Activated CD4-positive, alpha-beta memory T cell treated with anti-CD3 and anti-CD28 coated beads for 36 hours (primary cell): ENCODE results near the gene B3GNT8. TPM values are rescaled to one million over a fixed set of nuclear protein-coding genes. Genes with fewer than 3 reads are reported as not detected.

Experiments used
- CTCF ChIA-PET: fragments of 350-600 bp; sonication (Branson Sonifier 250); formaldehyde crosslinking; loops from one replicate; lab custom pipeline; 2021; ENCODE audit warnings: antibody characterized with exemption, inconsistent platforms; lab: Charles Lee
- POLR2A ChIA-PET: fragments of 350-600 bp; sonication (Branson Sonifier 250); formaldehyde crosslinking; loops from one replicate; lab custom pipeline; 2021; ENCODE audit warnings: antibody characterized with exemption; lab: Charles Lee
- DNase-seq: peaks from one replicate; pipeline ENCODE4 v3.0.0-alpha.2; 2020
- H3K27ac Mint-ChIP-seq: one replicate; pipeline ENCODE4 v1.8.0; 2021; ENCODE audit warnings: mixed read lengths
- H3K27me3 Mint-ChIP-seq: one replicate; pipeline ENCODE4 v1.8.0; 2021; ENCODE audit warnings: mixed read lengths
- H3K36me3 Mint-ChIP-seq: one replicate; pipeline ENCODE4 v1.8.0; 2021; ENCODE audit warnings: mixed read lengths
- H3K4me1 Mint-ChIP-seq: one replicate; pipeline ENCODE4 v1.8.0; 2021; ENCODE audit warnings: low read depth, mixed read lengths
- H3K4me3 Mint-ChIP-seq: one replicate; pipeline ENCODE4 v1.8.0; 2021; ENCODE audit warnings: mild to moderate bottlenecking, mixed read lengths
- H3K9me3 Mint-ChIP-seq: one replicate; pipeline ENCODE4 v1.8.0; 2021; ENCODE audit warnings: mixed read lengths
- intact Hi-C: fragments of 100-400 bp; cut with micrococcal nuclease; formaldehyde crosslinking; loops from one replicate; pipeline ENCODE4 v1.15.1; 2023
- total RNA-seq, 2 experiments: library from RNA; stranded (reverse); gene quantifications; one replicate each; pipeline ENCODE4 v1.2.3, GENCODE V29; 2021

The B3GNT8 gene
- total RNA-seq, 2 experiments from 2014 or later = 0.55 to 0.68 TPM

DNA sequence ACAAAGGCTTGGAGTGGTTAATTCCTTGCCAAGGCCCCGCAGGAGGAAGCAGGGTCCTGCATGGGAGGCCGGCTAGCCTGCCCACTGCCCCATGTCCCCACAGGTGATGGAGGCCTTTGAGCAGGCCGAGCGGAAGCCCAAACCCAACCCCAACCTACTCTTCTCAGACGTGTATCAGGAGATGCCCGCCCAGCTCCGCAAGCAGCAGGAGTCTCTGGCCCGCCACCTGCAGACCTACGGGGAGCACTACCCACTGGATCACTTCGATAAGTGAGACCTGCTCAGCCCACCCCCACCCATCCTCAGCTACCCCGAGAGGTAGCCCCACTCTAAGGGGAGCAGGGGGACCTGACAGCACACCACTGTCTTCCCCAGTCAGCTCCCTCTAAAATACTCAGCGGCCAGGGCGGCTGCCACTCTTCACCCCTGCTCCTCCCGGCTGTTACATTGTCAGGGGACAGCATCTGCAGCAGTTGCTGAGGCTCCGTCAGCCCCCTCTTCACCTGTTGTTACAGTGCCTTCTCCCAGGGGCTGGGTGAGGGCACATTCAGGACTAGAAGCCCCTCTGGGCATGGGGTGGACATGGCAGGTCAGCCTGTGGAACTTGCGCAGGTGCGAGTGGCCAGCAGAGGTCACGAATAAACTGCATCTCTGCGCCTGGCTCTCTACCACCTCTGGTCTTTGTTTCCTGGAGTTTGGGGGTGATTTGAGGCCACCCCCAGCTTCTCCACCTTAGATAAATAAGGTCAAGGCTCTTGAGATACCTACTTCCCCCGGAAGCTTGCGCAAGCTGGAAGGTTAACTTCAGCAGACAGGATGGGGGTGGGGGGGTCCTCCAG is 2.6 kb downstream of the B3GNT8 start:
- Mint-ChIP-seq H3K27ac (no peak overlapping the region), H3K36me3 (peaks cover 9% of the 10 kb centered on the region), H3K9me3 (no peaks in the 10 kb centered on the region), H3K4me3 (no peak overlapping the region), H3K4me1 (peaks cover 21% of the 10 kb centered on the region), H3K27me3 (no peaks in the 10 kb centered on the region)
- ChIA-PET POLR2A (interaction anchor here (0.6 kb wide), 1 partner anchor 126 kb away, joined by 3 read pairs; no protein-coding TSS in a partner anchor), CTCF (interaction anchor here (0.7 kb wide), 1 partner anchor 256 kb away, joined by 3 read pairs; no protein-coding TSS in a partner anchor)
- no peak for DNase-seq
- intact Hi-C loops = no loop called here

DNA sequence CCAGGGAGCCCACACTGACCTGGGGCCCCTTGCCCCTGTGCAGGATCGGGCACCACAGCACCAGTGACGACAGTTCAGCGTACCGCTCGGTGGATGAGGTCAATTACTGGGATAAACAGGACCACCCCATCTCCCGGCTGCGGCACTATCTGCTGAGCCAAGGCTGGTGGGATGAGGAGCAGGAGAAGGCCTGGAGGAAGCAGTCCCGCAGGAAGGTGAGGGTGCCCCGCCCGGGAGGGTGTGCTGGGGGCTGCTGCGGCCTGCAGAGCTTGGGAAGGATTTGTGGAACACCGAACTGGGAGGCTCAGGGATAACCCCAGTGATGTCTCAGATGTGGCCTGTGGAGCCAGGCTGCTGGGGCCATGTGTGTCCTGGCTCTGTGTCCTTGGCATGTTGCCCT is 4.2 kb downstream of the B3GNT8 start:
- Mint-ChIP-seq H3K9me3 (no peaks in the 10 kb centered on the region), H3K36me3 (peaks cover 16% of the 10 kb centered on the region), H3K4me3 (no peak overlapping the region), H3K27ac (no peak overlapping the region), H3K4me1 (peaks cover 12% of the 10 kb centered on the region), H3K27me3 (no peaks in the 10 kb centered on the region)
- intact Hi-C loops = no loop called here
- DNase-seq = no peak
- CTCF ChIA-PET = no interaction called here
- POLR2A ChIA-PET = no interaction called here

DNA sequence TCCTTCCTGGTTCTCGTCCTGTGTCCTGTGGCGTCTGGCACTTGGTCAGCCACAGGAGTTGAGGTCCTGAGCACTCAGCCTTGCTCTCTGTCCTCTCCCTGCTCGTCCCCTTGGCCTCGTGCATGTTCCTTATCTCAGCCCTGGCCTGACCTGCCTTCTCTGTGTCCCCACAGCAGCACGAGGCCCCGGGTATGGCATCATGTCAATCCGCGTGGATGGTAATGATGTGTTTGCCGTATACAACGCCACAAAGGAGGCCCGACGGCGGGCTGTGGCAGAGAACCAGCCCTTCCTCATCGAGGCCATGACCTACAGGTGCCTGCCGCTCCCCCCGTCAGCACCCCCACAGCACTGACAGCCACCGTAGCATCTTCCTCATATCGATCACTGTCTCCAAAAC is 4.7 kb downstream of the B3GNT8 start:
- Mint-ChIP-seq H3K27me3 (no peaks in the 10 kb centered on the region), H3K36me3 (peaks cover 16% of the 10 kb centered on the region), H3K9me3 (no peaks in the 10 kb centered on the region), H3K4me1 (peaks cover 7% of the 10 kb centered on the region), H3K4me3 (no peak overlapping the region), H3K27ac (no peak overlapping the region)
- CTCF ChIA-PET = no interaction called here
- no peak for DNase-seq
- POLR2A ChIA-PET = no interaction called here
- intact Hi-C loops = no loop called here

DNA sequence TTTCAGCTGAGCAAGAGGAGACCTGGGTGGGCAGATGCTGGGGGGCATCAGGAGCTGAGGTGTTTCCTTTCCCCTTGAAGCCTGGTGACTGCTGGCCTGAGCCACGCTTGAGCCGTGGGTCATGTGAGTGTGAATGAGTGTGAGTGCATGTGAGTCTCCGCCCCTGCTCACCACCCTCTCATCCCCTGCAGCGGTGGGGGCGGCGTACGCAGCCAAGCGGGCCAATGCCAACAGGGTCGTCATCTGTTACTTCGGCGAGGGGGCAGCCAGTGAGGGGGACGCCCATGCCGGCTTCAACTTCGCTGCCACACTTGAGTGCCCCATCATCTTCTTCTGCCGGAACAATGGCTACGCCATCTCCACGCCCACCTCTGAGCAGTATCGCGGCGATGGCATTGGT is 5.2 kb downstream of the B3GNT8 start:
- ChIA-PET POLR2A (no interaction called here), CTCF (no interaction called here)
- DNase-seq = no peak
- intact Hi-C loops = no loop called here
- no peak overlapping the region for H3K27ac Mint-ChIP-seq
- no peaks in the 10 kb centered on the region for H3K27me3 Mint-ChIP-seq
- no peaks in the 10 kb centered on the region for H3K9me3 Mint-ChIP-seq
- no peak overlapping the region for H3K4me3 Mint-ChIP-seq
- peaks cover 16% of the 10 kb centered on the region for H3K36me3 Mint-ChIP-seq
- H3K4me1 Mint-ChIP-seq = peaks cover 5% of the 10 kb centered on the region

DNA sequence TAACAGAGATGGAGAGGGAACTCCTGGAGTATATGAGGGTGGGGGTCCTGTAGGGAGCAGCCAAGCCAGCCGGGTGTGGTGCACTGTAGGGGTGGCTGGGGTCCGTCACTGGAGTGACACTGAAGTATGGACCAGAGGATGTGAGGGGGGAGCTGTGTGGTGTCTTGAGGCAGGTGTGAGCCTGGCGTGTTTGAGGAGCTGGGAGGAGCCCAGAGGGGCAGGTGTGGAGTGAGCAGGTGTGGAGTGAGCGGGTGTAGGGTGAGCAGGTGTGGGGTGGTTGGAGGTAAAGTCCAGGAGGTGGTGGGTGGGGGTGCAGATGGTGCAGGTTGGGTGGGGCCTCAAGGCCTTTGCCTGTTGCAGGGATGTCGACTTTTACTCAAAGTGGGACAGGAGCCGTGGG is 5.9 kb downstream of the B3GNT8 start:
- Mint-ChIP-seq H3K4me3 (no peak overlapping the region), H3K9me3 (no peaks in the 10 kb centered on the region), H3K36me3 (peaks cover 16% of the 10 kb centered on the region), H3K27me3 (no peaks in the 10 kb centered on the region), H3K27ac (no peak overlapping the region), H3K4me1 (peaks cover 2% of the 10 kb centered on the region)
- DNase-seq = no peak
- ChIA-PET POLR2A (no interaction called here), CTCF (no interaction called here)
- intact Hi-C loops = no loop called here

DNA sequence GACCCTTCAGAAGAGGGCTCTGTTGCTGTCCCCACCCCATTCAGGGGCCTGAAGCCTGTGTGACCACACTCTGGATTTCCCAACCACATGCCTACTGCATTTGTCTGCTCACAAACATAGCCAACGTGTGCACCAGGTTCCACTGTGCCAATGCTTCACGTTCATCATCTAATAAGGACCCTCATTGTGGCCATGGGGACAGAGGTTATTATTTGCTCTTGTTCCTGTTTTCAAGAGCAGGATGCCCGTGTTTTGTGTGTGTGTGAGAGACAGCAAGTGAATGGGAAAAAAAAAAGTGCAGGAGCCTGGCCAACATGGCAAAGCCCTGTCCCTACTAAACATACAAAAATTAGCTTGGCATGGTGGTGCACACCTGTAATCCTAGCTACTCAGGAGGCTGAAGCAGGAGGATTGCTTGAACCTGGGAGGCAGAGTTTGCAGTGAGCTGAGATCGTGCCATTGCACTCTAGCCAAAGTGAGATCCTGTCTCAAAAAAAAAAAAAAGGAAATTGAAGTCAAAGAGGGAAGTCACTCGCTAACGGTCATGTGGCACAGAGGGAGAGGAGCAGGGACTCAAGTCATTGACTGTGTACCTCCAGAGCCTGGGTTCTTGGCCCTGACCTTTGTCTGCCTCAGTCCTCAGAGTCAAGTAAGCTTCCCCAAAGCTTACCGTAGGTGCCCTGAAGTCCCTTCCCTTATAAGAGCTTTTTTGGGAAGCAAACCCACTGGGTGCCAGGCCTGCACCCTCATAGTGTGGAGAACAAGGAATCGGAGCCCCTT is 6.9 kb downstream of the B3GNT8 start:
- no peak overlapping the region for H3K4me3 Mint-ChIP-seq
- no peak for DNase-seq
- ChIA-PET POLR2A (no interaction called here), CTCF (interaction anchor here (0.7 kb wide), 1 partner anchor 149 kb away, joined by 3 read pairs; no protein-coding TSS in a partner anchor)
- H3K9me3 Mint-ChIP-seq = no peaks in the 10 kb centered on the region
- intact Hi-C loops = no loop called here
- no peaks in the 10 kb centered on the region for H3K27me3 Mint-ChIP-seq
- H3K4me1 Mint-ChIP-seq = no peaks in the 10 kb centered on the region
- H3K36me3 Mint-ChIP-seq = peaks cover 16% of the 10 kb centered on the region
- H3K27ac Mint-ChIP-seq = no peak overlapping the region

DNA sequence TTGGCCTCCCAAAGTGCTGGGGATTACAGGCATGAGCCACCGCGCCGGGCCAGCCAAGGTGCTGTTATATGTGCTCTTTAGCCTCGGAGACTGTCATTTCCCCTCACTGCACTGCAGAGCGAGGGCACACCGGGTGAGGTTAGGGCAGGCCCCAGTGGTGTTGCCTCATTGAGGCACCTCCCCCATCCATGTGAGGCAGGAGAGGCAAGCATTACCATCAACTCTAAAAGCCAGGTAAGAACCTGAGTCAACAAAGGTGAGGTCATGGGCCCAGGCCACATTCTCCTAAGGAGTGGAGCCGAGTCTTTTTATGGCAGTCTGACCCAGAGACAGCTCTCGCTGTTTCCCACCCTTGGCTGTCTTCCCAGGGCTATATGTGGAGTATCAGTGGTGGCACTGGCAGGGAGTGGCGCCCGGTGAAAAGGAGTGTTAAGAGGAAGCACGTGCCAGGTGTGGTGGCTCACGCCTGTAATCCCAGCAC is 10.9 kb downstream of the B3GNT8 start:
- no peak overlapping the region for H3K4me3 Mint-ChIP-seq
- no peak for DNase-seq
- no peak overlapping the region for H3K27ac Mint-ChIP-seq
- intact Hi-C loops = no loop called here
- no peaks in the 10 kb centered on the region for H3K4me1 Mint-ChIP-seq
- H3K36me3 Mint-ChIP-seq = peaks cover 21% of the 10 kb centered on the region
- ChIA-PET POLR2A (no interaction called here), CTCF (no interaction called here)
- H3K27me3 Mint-ChIP-seq = no peaks in the 10 kb centered on the region
- H3K9me3 Mint-ChIP-seq = no peaks in the 10 kb centered on the region

DNA sequence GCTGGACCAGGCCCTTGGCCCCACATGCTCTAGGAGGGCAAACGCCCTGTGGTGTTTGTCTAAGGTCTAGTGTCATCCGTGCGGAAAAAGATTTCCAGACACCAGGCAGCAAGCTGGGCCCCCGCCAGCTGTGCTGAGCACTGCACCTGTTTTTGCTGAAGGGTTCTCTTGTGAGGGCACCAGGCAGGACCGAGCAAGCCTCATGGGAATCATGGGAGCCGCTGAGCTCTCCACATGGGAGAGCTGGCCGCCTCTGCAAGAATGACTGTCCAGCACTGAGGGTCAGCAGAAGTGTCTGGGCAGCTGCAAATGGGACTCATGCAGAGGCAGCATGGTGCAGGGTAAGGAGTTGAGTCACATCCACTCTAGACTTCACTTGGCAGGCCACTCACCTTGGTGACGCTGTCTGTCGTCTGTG is 12.0 kb downstream of the B3GNT8 start:
- CTCF ChIA-PET = no interaction called here
- no peaks in the 10 kb centered on the region for H3K9me3 Mint-ChIP-seq
- H3K36me3 Mint-ChIP-seq = peaks cover 18% of the 10 kb centered on the region

DNA sequence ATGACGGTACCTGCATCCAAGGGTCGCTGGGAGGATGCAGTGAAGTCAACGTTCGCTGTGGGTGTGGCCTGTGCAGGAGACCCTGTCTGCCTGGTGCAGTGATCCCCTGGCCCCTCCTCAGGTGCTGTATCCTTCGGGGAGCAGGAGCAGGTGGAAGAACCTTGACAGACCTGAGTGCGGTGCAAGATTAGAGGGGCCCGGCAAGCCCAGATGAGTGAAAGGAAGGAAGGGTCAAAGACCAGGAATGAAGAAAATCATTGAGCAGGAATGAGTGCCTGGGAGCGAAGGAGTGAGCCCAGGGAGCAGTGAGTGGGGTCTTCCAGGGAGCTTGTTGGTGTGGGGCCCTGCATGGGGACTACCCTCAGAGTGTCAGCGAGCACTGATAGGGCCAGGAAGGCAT is 12.7 kb downstream of the B3GNT8 start:
- no peak overlapping the region for H3K27ac Mint-ChIP-seq
- H3K4me1 Mint-ChIP-seq = peaks cover 5% of the 10 kb centered on the region
- no peak overlapping the region for H3K4me3 Mint-ChIP-seq
- CTCF ChIA-PET = no interaction called here
- POLR2A ChIA-PET = no interaction called here
- H3K36me3 Mint-ChIP-seq = peaks cover 18% of the 10 kb centered on the region
- intact Hi-C loops = no loop called here
- no peaks in the 10 kb centered on the region for H3K9me3 Mint-ChIP-seq
- H3K27me3 Mint-ChIP-seq = no peaks in the 10 kb centered on the region
- DNase-seq = no peak

More for the DNA sequence above, 12.0 kb downstream of the B3GNT8 start:
- no peak overlapping the region for H3K4me3 Mint-ChIP-seq
- POLR2A ChIA-PET = no interaction called here
- H3K27ac Mint-ChIP-seq = no peak overlapping the region
- H3K4me1 Mint-ChIP-seq = peaks cover under 1% of the 10 kb centered on the region
- intact Hi-C loops = no loop called here
- no peaks in the 10 kb centered on the region for H3K27me3 Mint-ChIP-seq
- DNase-seq = no peak

DNA sequence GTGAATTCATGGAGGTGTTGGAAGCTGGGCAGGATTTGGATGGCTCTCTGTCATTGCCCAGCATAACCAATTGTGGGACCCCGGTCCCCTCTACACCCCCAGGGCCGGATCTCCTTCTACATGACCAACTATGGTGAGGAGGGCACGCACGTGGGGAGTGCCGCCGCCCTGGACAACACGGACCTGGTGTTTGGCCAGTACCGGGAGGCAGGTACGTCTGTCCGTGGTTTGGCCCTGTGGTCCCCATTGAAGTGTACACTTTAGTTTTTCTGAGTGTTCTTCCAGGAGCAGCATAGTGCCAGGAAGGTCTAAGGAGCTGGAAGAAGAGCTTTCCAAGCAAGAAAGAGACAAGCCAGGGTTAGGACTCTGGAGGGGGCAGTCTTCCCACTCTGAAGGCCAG is 13.2 kb downstream of the B3GNT8 start:
- H3K9me3 Mint-ChIP-seq = no peaks in the 10 kb centered on the region
- ChIA-PET POLR2A (no interaction called here), CTCF (no interaction called here)
- H3K4me1 Mint-ChIP-seq = peaks cover 7% of the 10 kb centered on the region
- no peak for DNase-seq
- H3K4me3 Mint-ChIP-seq = no peak overlapping the region
- intact Hi-C loops = no loop called here
- H3K27ac Mint-ChIP-seq = no peak overlapping the region
- H3K36me3 Mint-ChIP-seq = peaks cover 14% of the 10 kb centered on the region
- no peaks in the 10 kb centered on the region for H3K27me3 Mint-ChIP-seq

DNA sequence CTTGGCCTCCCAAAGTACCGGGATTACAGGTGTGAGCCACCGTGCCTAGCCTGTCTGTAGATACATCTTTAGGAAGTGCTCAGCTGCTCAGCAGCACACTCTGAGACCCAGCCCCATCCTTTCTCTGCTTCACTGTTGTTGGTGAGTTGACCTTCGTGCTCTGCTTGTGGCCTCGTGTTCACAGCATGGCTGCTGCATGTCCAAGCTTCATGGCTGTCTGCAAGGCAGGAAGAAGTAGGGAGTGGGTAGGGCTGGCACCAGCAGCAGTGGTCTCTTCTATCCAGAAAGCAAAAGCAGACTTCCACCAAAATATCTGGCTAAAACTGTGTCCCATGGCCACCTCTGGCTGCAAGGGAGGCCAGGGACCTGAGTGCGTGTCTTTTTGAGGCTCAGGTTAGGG is 14.2 kb downstream of the B3GNT8 start:
- no peaks in the 10 kb centered on the region for H3K27me3 Mint-ChIP-seq
- no peaks in the 10 kb centered on the region for H3K9me3 Mint-ChIP-seq
- intact Hi-C loops = no loop called here
- POLR2A ChIA-PET = no interaction called here
- DNase-seq = no peak
- peaks cover 7% of the 10 kb centered on the region for H3K4me1 Mint-ChIP-seq
- H3K4me3 Mint-ChIP-seq = no peak overlapping the region
- no peak overlapping the region for H3K27ac Mint-ChIP-seq
- CTCF ChIA-PET = no interaction called here
- H3K36me3 Mint-ChIP-seq = peaks cover 12% of the 10 kb centered on the region

DNA sequence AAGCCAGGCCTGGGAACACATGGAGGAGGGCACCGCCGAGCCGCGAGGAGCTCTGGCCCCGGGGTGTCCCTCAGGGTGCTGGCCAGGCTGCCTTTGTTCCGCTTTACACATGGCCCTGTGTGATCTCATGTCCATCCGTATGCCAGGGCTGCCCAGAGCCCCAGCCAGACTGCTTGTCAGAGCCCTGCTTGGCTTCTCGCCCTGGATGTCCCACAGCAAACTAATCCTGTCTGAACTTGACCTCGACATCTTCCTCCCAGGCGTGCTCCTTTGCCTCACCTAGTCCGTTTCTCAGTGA is 15.3 kb downstream of the B3GNT8 start:
- H3K27ac Mint-ChIP-seq = no peak overlapping the region
- DNase-seq = no peak
- ChIA-PET CTCF (no interaction called here), POLR2A (no interaction called here)
- intact Hi-C loops = no loop called here
- no peaks in the 10 kb centered on the region for H3K27me3 Mint-ChIP-seq
- no peaks in the 10 kb centered on the region for H3K9me3 Mint-ChIP-seq
- H3K4me1 Mint-ChIP-seq = peaks cover 7% of the 10 kb centered on the region
- peaks cover 12% of the 10 kb centered on the region for H3K36me3 Mint-ChIP-seq
- no peak overlapping the region for H3K4me3 Mint-ChIP-seq
